ENCODE data around the gene CHAT. TPM values are rescaled to one million over a fixed set of nuclear protein-coding genes. Genes with fewer than 3 reads are reported as not detected.

The CHAT gene
- total RNA-seq, 1 donor from 2014 or later = not detected

DNA sequence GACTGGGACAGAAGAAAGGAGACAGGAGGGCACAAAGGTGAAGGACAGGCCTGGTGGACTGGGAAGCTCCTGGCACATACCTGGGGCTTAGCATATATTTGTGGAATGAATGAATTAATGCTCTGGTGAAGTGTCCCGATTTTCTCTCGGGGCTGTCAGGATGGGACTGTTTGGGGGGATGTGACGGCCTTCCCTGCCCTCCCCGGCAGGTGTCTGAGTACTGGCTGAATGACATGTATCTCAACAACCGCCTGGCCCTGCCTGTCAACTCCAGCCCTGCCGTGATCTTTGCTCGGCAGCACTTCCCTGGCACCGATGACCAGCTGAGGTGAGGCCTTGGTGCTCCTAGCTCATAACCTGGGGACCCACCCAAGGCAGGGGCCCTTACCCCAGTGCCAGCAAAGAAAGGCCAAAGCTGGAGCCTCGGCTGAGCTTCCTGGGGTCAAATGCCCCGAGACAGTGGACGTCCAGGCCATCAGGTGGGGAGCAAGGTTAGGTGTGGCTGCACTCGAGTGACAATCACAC lies 6.5 kb downstream of the CHAT start:
- intact Hi-C loops (cut with micrococcal nuclease) = no loop called here
- no peak for DNase-seq
- H3K4me1 Mint-ChIP-seq = no peaks in the 10 kb centered on the region
- no peak overlapping the region for H3K27ac Mint-ChIP-seq
- peaks cover 19% of the 10 kb centered on the region for H3K27me3 Mint-ChIP-seq
- no peaks in the 10 kb centered on the region for H3K9me3 Mint-ChIP-seq
- H3K36me3 Mint-ChIP-seq (ENCODE audit: low read depth) = no peaks in the 10 kb centered on the region
- H3K4me3 Mint-ChIP-seq = no peak overlapping the region

DNA sequence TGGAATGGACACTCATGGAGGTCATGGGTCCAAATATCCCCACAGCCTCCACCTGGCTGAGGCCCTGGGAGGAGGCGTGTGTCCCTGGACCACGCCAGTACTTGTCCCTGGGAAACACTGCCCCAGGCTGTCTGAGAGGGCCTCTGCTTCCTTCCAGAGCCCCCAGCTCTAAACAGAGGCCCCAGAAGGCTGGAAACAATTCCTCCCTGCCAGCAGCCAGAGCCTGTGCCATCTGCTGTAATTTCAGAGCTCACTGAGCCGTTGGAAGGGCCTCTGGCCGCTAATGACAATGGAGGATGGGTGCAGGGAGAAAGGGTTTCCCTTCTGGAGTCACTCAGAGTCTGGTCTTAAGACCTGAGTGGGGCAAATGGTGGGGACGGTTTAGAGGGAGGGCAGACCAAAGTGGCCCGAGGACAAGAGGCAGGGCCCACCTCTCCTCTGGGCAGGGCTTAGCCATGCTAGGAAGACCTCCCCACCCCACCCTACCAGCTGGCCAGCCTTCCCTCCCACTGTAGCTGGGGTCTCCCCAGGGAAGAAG lies 7.1 kb downstream of the CHAT start:
- DNase-seq = no peak

DNA sequence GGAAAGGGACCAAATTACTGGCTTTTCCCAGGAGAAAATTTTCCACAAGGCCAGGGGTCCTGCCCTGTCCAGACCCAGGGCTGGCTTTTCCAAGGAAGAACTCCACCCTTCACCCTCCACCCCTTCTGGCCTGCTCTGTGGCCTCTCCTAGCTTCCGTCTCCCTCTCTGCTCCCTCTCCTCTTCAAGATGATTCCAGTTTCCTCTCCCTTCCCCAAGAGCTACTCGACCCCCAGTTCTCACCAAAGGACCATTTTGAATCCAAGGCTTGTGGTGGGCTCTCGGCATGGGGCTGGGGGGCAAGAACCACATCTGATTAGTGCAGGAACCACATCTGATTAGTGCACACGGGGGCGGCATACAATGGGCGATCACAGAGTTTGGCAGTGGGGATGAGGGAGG lies 7.7 kb downstream of the CHAT start:
- intact Hi-C loops (cut with micrococcal nuclease) = no loop called here
- Mint-ChIP-seq H3K36me3 (ENCODE audit: low read depth) (no peaks in the 10 kb centered on the region), H3K27me3 (peaks cover 12% of the 10 kb centered on the region), H3K9me3 (no peaks in the 10 kb centered on the region), H3K4me3 (no peak overlapping the region), H3K27ac (no peak overlapping the region), H3K4me1 (no peaks in the 10 kb centered on the region)
- DNase-seq = no peak

More for the DNA sequence above, 7.1 kb downstream of the CHAT start:
- Mint-ChIP-seq H3K27me3 (peaks cover 13% of the 10 kb centered on the region), H3K9me3 (no peaks in the 10 kb centered on the region), H3K36me3 (ENCODE audit: low read depth) (no peaks in the 10 kb centered on the region), H3K4me3 (no peak overlapping the region), H3K4me1 (no peaks in the 10 kb centered on the region), H3K27ac (no peak overlapping the region)
- intact Hi-C loops (cut with micrococcal nuclease) = no loop called here

DNA sequence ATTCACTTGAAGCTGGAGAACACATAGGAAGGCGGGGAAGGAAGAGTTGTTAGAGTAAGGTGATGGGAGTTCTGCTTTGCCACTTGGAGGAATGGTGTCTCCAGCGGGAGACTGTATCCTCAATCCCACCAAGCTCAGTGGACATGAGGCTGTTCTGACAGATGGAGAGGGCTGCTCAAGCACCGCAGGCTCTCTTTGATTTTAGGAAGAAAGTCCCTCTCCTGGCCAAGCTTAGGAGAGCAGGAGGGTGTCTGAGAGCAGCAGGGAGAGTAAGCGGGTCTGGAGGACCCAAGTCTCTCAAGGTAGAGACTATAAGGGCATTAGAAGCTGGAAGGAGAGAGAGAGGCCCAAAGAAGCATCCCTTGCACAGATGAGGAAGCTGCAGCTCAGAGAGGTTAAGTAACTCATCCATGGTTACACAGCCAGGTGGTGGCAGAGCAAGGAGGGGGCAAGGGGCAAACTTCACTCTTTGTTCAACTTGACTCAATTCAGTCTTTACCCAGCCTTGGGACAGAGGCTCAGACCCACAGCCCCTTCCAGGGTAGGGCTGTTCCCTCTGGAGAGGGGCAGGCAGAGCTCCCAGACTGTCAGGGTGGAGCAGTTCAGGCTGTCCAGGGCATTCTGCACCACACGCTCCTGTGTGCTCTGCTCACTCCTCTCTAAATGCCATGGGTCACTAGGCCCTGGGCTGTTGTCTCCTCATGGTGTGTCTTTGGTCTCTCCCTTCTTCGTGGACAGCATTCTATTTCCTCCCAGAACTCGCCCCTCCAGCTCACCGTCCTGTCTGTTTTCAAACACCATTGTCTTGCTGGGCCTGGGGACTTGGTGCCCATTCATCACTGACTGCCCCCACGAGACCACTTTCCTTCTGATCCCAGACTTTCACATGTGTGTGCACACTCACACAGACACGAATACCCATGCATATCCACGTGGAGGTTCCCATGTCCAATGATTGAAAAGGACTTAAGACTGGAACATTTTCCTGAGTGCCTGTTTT lies 8.9 kb downstream of the CHAT start:
- H3K36me3 Mint-ChIP-seq (ENCODE audit: low read depth) = no peaks in the 10 kb centered on the region
- H3K27me3 Mint-ChIP-seq = peaks cover 12% of the 10 kb centered on the region
- H3K27ac Mint-ChIP-seq = no peak overlapping the region
- H3K4me3 Mint-ChIP-seq = no peak overlapping the region
- intact Hi-C loops (cut with micrococcal nuclease) = no loop called here
- DNase-seq = no peak
- no peaks in the 10 kb centered on the region for H3K9me3 Mint-ChIP-seq
- no peaks in the 10 kb centered on the region for H3K4me1 Mint-ChIP-seq

DNA sequence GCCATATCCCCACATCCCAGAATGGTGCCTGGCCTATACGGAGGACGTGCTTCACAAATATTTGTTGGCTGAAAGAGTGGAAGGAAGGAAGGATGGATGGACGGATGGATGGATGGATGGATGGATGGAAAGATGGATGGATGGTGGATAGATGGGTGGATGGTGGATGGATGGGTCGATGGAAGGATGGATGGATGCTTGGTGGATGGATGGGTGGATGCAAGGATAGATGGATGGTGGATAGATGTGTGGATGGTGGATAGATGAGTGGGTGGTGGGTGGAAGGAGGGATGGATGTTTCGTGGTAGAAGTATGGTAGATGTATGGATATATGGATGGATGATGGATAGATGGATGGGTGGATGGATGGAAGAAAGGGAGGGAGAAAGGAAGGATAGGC lies 10.8 kb downstream of the CHAT start:
- no peaks in the 10 kb centered on the region for H3K4me1 Mint-ChIP-seq
- H3K36me3 Mint-ChIP-seq (ENCODE audit: low read depth) = no peaks in the 10 kb centered on the region
- no peaks in the 10 kb centered on the region for H3K9me3 Mint-ChIP-seq
- intact Hi-C loops (cut with micrococcal nuclease) = no loop called here
- H3K4me3 Mint-ChIP-seq = no peak overlapping the region
- DNase-seq = no peak
- H3K27me3 Mint-ChIP-seq = no peaks in the 10 kb centered on the region
- no peak overlapping the region for H3K27ac Mint-ChIP-seq

DNA sequence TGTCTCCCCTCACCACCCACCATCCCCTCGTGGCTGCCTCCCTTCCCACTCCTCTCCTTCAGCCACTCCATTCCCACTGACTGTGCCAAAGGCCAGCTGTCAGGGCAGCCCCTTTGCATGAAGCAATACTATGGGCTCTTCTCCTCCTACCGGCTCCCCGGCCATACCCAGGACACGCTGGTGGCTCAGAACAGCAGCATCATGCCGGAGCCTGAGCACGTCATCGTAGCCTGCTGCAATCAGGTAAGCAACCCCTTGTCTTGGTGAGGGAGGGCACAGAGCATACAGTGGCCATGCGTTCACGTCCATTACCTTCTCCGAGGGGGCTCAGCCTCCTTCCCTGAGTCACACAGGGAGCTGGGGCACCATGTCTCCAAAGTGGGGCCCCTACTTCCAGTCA lies 11.6 kb downstream of the CHAT start:
- Mint-ChIP-seq H3K36me3 (ENCODE audit: low read depth) (no peaks in the 10 kb centered on the region), H3K9me3 (no peaks in the 10 kb centered on the region), H3K4me1 (no peaks in the 10 kb centered on the region), H3K4me3 (no peak overlapping the region), H3K27ac (no peak overlapping the region), H3K27me3 (no peaks in the 10 kb centered on the region)
- intact Hi-C loops (cut with micrococcal nuclease) = no loop called here
- DNase-seq = no peak

DNA sequence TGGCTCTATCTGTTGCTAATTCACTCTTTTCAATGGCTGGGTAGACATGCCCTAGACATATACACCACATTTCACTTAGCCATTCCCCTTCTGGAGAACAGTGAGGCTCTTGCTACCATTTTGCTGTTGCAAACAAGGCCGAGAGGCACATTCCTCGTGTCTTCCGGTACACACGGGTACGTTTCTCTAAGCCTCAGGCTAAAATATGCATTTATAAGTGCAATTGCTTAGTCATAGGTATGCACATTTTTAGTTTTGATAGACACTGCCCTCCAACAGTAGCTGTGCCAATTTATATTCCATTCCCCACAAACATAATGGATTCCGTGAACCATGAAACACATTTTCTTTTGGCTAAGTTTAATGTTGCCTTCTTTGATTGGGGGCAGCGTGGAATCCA lies 13.2 kb downstream of the CHAT start:
- Mint-ChIP-seq H3K9me3 (no peaks in the 10 kb centered on the region), H3K27me3 (no peaks in the 10 kb centered on the region), H3K27ac (no peak overlapping the region), H3K4me1 (no peaks in the 10 kb centered on the region), H3K4me3 (no peak overlapping the region), H3K36me3 (ENCODE audit: low read depth) (no peaks in the 10 kb centered on the region)
- intact Hi-C loops (cut with micrococcal nuclease) = no loop called here
- no peak for DNase-seq

DNA sequence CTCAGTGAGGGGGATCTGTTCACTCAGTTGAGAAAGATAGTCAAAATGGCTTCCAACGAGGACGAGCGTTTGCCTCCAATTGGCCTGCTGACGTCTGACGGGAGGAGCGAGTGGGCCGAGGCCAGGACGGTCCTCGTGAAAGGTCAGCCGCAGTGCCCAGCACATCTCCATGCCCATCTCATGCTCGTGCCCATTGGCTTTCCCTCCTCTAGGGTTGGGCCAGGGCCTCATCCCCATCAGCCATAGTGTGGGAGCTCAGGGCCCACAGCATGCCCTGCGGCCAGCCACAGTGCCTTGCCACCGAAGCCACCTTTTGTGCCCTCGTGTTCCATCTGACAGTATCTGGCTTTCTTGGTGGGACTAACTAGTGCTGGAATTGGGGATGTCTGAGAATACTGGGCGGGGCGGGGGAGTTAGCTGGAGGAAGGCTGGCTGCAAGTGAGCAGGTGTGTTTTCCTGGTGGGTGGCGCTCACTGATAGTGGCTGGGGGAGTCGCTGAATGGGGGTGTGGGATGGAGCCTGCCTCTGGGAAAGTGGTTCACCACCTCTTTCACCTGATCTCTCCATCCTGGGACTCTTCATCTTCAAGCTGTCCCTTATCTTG lies 13.9 kb downstream of the CHAT start:
- DNase-seq = no peak
- Mint-ChIP-seq H3K4me3 (no peak overlapping the region), H3K36me3 (ENCODE audit: low read depth) (no peaks in the 10 kb centered on the region), H3K4me1 (no peaks in the 10 kb centered on the region), H3K9me3 (no peaks in the 10 kb centered on the region), H3K27me3 (no peaks in the 10 kb centered on the region), H3K27ac (no peak overlapping the region)
- intact Hi-C loops (cut with micrococcal nuclease) = no loop called here

DNA sequence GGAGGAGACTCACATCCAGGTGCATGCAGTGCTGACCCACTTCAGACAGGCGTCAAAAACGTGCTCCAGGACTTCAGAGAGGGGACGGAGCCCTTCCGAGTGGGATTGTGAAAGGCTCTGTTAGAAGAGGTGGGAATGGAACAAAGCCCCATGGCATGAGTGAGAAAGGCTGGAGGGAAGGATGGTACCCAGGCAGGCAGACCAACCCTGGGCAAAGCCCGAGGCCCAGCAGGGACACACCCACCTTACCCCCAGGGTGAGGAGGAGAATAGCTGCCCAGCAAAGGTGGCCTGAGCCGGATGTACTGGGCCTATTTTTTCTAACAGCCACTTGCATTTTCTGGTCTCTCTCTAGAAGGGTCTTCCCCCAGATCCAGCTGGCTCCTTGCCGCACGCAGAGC lies 14.8 kb downstream of the CHAT start:
- no peaks in the 10 kb centered on the region for H3K4me1 Mint-ChIP-seq
- no peaks in the 10 kb centered on the region for H3K36me3 Mint-ChIP-seq (ENCODE audit: low read depth)
- DNase-seq = no peak
- no peak overlapping the region for H3K4me3 Mint-ChIP-seq
- intact Hi-C loops (cut with micrococcal nuclease) = no loop called here
- H3K9me3 Mint-ChIP-seq = no peaks in the 10 kb centered on the region
- no peak overlapping the region for H3K27ac Mint-ChIP-seq
- no peaks in the 10 kb centered on the region for H3K27me3 Mint-ChIP-seq

DNA sequence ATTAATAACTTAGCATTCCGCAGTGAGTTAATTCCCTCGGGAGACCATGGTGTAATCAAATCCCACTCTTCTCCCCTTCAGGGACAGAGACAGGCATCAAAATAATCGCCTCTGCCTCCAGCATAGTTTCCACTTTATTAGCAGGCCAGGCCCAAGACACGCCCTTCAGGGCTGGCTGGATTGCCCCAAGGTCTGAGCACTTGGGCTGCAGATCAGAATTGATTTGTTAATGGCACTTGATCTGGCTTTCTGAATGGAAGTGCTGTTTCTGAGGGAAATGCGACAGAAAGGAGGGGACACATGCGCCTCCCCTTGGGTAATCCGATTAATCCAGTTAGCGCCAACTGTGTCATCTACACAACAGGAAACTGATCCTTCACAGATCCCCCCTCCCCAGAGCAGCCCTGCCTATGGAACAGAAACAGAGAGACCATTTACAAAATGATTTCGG lies 15.6 kb downstream of the CHAT start:
- intact Hi-C loops (cut with micrococcal nuclease) = no loop called here
- no peaks in the 10 kb centered on the region for H3K36me3 Mint-ChIP-seq (ENCODE audit: low read depth)
- H3K27me3 Mint-ChIP-seq = no peaks in the 10 kb centered on the region
- H3K9me3 Mint-ChIP-seq = no peaks in the 10 kb centered on the region
- no peaks in the 10 kb centered on the region for H3K4me1 Mint-ChIP-seq
- no peak overlapping the region for H3K4me3 Mint-ChIP-seq
- DNase-seq = no peak
- no peak overlapping the region for H3K27ac Mint-ChIP-seq

DNA sequence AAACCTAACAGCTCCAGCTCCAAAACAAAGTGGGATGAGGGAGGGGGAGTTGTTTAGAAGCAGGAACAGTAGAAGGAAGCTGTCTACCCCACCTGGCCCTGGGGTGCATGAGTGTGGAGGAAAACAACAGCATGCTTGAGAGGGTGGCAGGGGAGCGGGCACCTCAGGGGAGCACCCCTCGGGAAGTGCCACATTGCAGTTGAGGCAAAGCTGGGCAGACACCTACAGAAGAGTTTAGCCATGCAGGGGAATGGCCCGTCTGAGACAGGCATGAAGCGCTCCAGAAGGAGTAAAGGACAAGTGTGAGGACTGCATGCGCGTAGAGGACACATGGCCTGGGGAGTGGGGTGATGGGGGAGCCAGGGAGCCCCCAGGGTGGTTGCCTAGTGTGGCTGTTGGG lies 18.1 kb downstream of the CHAT start:
- Mint-ChIP-seq H3K27me3 (peaks cover 11% of the 10 kb centered on the region), H3K36me3 (ENCODE audit: low read depth) (no peaks in the 10 kb centered on the region), H3K9me3 (no peaks in the 10 kb centered on the region), H3K4me1 (no peaks in the 10 kb centered on the region), H3K27ac (no peak overlapping the region), H3K4me3 (no peak overlapping the region)
- intact Hi-C loops (cut with micrococcal nuclease) = no loop called here
- DNase-seq = no peak

DNA sequence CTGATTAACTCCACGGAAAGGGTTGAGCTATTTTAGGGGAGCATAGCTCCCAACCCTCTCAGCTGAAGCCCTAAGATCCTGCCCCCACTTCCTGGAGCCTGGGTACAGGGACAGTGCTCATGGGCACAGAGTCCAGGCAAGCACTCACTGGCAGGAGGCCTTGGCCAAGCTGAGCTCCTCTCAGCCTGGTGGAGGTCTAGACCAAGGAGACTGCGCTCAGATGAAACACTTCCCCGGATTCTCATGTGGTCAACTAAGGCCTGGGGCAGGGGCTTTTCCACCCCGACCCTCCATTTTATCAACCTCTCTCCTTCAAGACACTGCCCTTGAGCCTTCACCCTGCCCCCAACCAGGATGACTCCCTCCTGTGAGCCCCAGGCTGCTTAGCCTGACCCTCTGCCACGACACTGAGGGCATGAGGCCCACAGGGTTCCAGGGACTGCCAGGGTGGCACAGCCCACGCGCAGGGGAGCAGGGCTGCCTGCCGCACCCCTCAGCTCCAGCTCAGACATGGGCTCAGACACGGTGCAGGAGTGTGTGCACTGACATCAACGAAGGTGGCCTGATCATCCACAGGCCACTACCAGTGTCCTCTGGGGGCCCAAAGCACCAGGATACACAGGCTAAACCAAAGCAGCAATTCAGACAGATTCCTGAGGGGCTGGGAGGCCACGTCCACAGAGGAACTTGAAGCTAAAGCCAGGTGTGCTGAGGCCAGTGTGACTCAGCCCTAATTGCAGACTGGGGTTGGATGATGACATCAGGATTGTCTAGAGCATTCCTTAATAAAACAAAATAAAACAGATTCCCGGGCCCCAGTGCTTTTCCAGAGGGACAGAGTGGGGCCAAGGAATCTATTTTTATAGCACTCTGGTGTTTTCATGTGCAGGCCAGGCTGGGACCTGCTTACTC lies 18.8 kb downstream of the CHAT start:
- Mint-ChIP-seq H3K9me3 (no peaks in the 10 kb centered on the region), H3K36me3 (ENCODE audit: low read depth) (no peaks in the 10 kb centered on the region), H3K4me1 (no peaks in the 10 kb centered on the region), H3K27ac (no peak overlapping the region), H3K27me3 (peaks cover 18% of the 10 kb centered on the region), H3K4me3 (no peak overlapping the region)
- DNase-seq = no peak
- intact Hi-C loops (cut with micrococcal nuclease) = no loop called here

DNA sequence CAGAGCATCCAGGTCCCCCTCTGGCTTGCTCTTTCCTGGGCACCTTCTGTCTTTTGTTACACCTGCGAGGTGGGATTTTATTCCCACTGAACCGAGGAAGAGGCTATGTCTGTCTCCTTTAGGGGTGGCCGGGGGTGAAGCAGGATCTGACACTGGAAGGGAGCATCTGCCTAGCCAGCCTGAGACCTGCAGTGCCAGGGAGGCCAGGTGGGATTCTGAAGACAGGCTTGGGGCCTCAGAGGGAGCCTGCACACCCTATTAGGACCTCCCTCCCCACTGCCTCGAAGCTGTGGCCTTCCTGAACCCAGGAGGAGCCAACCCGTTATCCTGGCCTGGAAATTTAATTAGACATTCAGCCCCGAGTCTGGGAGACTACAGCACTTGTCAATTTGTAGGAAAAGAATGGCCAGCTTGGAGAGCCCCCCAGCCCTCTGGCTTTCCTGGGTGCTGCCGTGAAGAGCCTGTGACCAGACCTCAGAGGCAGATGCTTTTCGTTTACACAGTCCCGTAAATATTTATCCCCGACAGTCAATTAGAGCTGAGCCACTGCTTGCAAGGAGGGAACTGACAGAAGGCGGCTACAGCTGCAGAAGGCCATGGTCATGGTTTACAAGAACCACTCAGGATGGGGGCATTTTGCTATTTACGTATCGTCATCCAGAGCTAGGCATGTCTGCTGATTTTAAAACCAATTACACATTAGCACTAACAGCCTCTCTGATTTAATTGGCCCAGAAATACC lies 19.7 kb downstream of the CHAT start:
- Mint-ChIP-seq H3K36me3 (ENCODE audit: low read depth) (no peaks in the 10 kb centered on the region), H3K4me3 (no peak overlapping the region), H3K27me3 (peaks cover 22% of the 10 kb centered on the region), H3K9me3 (no peaks in the 10 kb centered on the region), H3K27ac (no peak overlapping the region), H3K4me1 (no peaks in the 10 kb centered on the region)
- intact Hi-C loops (cut with micrococcal nuclease) = no loop called here
- DNase-seq = no peak
